Lung (tissue), 12 donors: ENCODE data around the gene PCP4. TPM values are rescaled to one million over a fixed set of nuclear protein-coding genes. Genes with fewer than 3 reads are reported as not detected.

Source experiments
- ATAC-seq: fragments of 200-7000 bp; cut with Tn5 transposase; one replicate; pipeline ENCODE4 v1.9.1; 2020; ENCODE audit warnings: moderate number of reproducible peaks; ENCODE audit not compliant: insufficient read depth, low FRiP score
- DNase-seq, 3 donors: peaks; one replicate each; pipeline ENCODE4 v3.0.0-alpha.2; 2013 to 2017
- H3K27ac ChIP-seq, 2 donors: one replicate each; pipeline ENCODE4 v1.5.1; 2013; ENCODE audit warnings: mild to moderate bottlenecking in 2 of 2, moderate library complexity in 2 of 2, control low read depth in 1 of 2, inconsistent platforms in 1 of 2, low read depth in 1 of 2, low read length in 1 of 2
- H3K27me3 ChIP-seq, 3 donors: one replicate each; pipeline ENCODE4 v1.5.1; 2013; ENCODE audit warnings: low read length in 2 of 3; ENCODE audit not compliant: control insufficient read depth in 3 of 3, insufficient read depth in 3 of 3
- H3K36me3 ChIP-seq, 4 donors: one replicate each; pipeline ENCODE4 v1.5.1; 2013; ENCODE audit warnings: low read length in 4 of 4, mild to moderate bottlenecking in 1 of 4, moderate library complexity in 1 of 4; ENCODE audit not compliant: control insufficient read depth in 4 of 4, insufficient read depth in 4 of 4
- H3K4me1 ChIP-seq, 5 donors: one replicate each; pipeline ENCODE4 v1.5.1; 2013; ENCODE audit warnings: low read length in 5 of 5, mild to moderate bottlenecking in 2 of 5, moderate library complexity in 1 of 5; ENCODE audit not compliant: control insufficient read depth in 5 of 5, insufficient read depth in 5 of 5
- H3K4me3 ChIP-seq: one replicate; pipeline ENCODE4 v1.5.1; 2013; ENCODE audit warnings: mild to moderate bottlenecking, control low read depth, moderate library complexity
- H3K9ac ChIP-seq, 2 donors: one replicate each; pipeline ENCODE4 v1.5.1; 2013; ENCODE audit warnings: low read length in 2 of 2, control low read depth in 1 of 2; ENCODE audit not compliant: insufficient read depth in 1 of 2
- H3K9me3 ChIP-seq, 4 donors: one replicate each; pipeline ENCODE4 v1.5.1; 2013; ENCODE audit warnings: low read length in 3 of 4, mild to moderate bottlenecking in 1 of 4, moderate library complexity in 1 of 4; ENCODE audit not compliant: control insufficient read depth in 4 of 4, insufficient read depth in 3 of 4
- CTCF ChIP-seq: IDR thresholded peaks from 2 replicates; pipeline ENCODE4 v1.5.1; 2012; ENCODE audit warnings: mild to moderate bottlenecking; ENCODE audit errors: control extremely low read depth, extremely low read depth
- WGBS, 2 donors: extraction: QIAGEN DNeasy Blood & Tissue Kit; methylation state at CpG; one replicate each; pipeline ENCODE4 v1.1.7; 2013; 5-methylcytosine and 5-hydroxymethylcytosine counted together
- polyA plus RNA-seq, 2 donors: library from polyadenylated mRNA; stranded (reverse); fragments of 200-250 nt; gene quantifications; one replicate each; pipeline ENCODE4 v1.2.1, GENCODE V29; 2013
- total RNA-seq, 2 donors: library from RNA; depleted of rRNA in 1 of 2; stranded (reverse); fragments of >200 nt in 1 of 2; gene quantifications; one replicate each; pipeline ENCODE4 v1.2.1, GENCODE V29; 2014 to 2021
- donor health status: control.
- donor health status: control.
- donor health status: Bipolar disorder and iron deficiency.
- donor health status: healthy.
- donor health status: DM: yes; HTN: yes; CAD: no.

Gene PCP4
- total and polyA plus RNA-seq, 4 donors: 0.74 to 3.1 (median 1.3) TPM; not detected in 1

GRCh38 chr21:39954570-39954969 lies 87.3 kb downstream of the PCP4 start:
- DNase-seq (no peak), ATAC-seq (no peak)
- TF ChIP-seq CTCF: no peak
- 81 to 82% methylated on average over 10 of the region's 10 CpGs for WGBS, 2 donors
- Histone ChIP-seq H3K9me3 (peaks cover 0 to 2% (median under 1%) of the 10 kb centered on the region in 4 donors), H3K4me1 (no peaks in the 10 kb centered on the region), H3K9ac (no peak overlapping the region), H3K4me3 (no peak overlapping the region), H3K27me3 (peaks cover 0 to 9% (median 0%) of the 10 kb centered on the region in 3 donors), H3K36me3 (no peaks in the 10 kb centered on the region), H3K27ac (no peak overlapping the region)

GRCh38 chr21:39955326-39955725 lies 88.1 kb downstream of the PCP4 start:
- Histone ChIP-seq H3K27ac (no peak overlapping the region), H3K27me3 (peaks cover 0 to 9% (median 0%) of the 10 kb centered on the region in 3 donors), H3K4me3 (no peak overlapping the region), H3K9me3 (peaks cover 0 to 6% (median 4%) of the 10 kb centered on the region in 4 donors), H3K36me3 (no peaks in the 10 kb centered on the region), H3K4me1 (no peaks in the 10 kb centered on the region), H3K9ac (no peak overlapping the region)
- WGBS, 2 donors: 84 to 87% methylated on average over 4 of the region's 4 CpGs
- no peak for DNase-seq
- ATAC-seq: no peak
- TF ChIP-seq CTCF: no peak

- Histone ChIP-seq H3K4me3 (no peak overlapping the region), H3K27me3 (peaks cover 0 to 4% (median 0%) of the 10 kb centered on the region in 3 donors), H3K36me3 (no peaks in the 10 kb centered on the region), H3K9ac (no peak overlapping the region), H3K9me3 (peaks cover 0 to 8% (median 5%) of the 10 kb centered on the region in 4 donors), H3K27ac (no peak overlapping the region), H3K4me1 (no peaks in the 10 kb centered on the region)
- 93 to 95% methylated on average over 4 of the region's 4 CpGs for WGBS, 2 donors
- ATAC-seq (no peak), DNase-seq (no peak)
- no peak for TF ChIP-seq CTCF
Observed at GRCh38 chr21:39956586-39956985, 89.3 kb downstream of the PCP4 start.

GRCh38 chr21:39958731-39959130 lies 91.5 kb downstream of the PCP4 start:
- 88 to 91% methylated on average over 2 of the region's 2 CpGs for whole genome bisulfite sequencing, 2 donors
- Histone ChIP-seq H3K4me3 (no peak overlapping the region), H3K27me3 (no peaks in the 10 kb centered on the region), H3K36me3 (no peaks in the 10 kb centered on the region), H3K4me1 (no peaks in the 10 kb centered on the region), H3K9me3 (peaks cover 0 to 8% (median 5%) of the 10 kb centered on the region in 4 donors), H3K9ac (no peak overlapping the region), H3K27ac (no peak overlapping the region)
- TF ChIP-seq CTCF: no peak
- ATAC-seq: no peak
- DNase-seq: no peak
